ENCODE measurements around the gene CHD8. TPM values are rescaled to one million over a fixed set of nuclear protein-coding genes. Genes with fewer than 3 reads are reported as not detected.

Gene CHD8
- total RNA-seq, 2 experiments from 2014 or later, result 119 to 128 TPM

DNA sequence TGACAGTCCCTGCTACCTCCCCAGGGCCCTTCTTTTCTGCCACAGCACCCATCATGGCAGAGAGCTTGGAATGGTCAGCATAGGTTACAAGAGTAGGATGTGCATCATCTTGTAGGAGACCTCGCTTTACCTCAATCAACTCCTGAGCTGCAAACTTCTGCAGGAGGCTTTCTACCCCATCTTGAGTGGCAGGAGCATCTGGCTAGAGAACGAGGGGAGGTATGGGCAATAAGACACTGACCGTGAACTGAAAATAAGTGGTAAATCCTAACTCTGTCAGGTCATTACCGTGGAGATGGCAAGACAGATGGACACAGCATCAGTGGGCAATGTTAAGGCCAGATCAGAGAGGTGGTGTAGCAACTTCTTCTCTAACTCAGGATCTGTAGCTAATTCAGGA, 47.5 kb upstream of the CHD8 start:
- Mint-ChIP-seq H3K4me3 (no peak overlapping the region), H3K4me1 (ENCODE audit: low read depth) (peaks cover 52% of the 10 kb centered on the region), H3K27me3 (no peaks in the 10 kb centered on the region), H3K27ac (peak overlapping the region; percentile 36), H3K9me3 (no peaks in the 10 kb centered on the region), H3K36me3 (ENCODE audit: low read depth) (peaks cover 77% of the 10 kb centered on the region)
- Histone ChIP-seq H3K27me3 (ENCODE audit: control insufficient read depth in 1 of 2, insufficient read depth in 2 of 2, low read length in 2 of 2) (no peaks in the 10 kb centered on the region), H3K4me1 (ENCODE audit: insufficient read depth, low read length) (peaks cover 18% of the 10 kb centered on the region), H3K4me3 (ENCODE audit: low read length) (no peak overlapping the region), H3K9me3 (ENCODE audit: control insufficient read depth in 1 of 2, insufficient read depth in 1 of 2, low read length in 2 of 2) (no peaks in the 10 kb centered on the region), H3K36me3 (ENCODE audit: insufficient read depth, low read length) (peaks cover 58% of the 10 kb centered on the region), H3K27ac (ENCODE audit: low read depth in 1 of 2, low read length in 2 of 2) (no peak overlapping the region)
- no peak for DNase-seq
- POLR2A ChIA-PET, result interaction anchor here (0.6 to 1.0 kb wide), 2 partner anchors 26 to 1039 kb away, joined by 3 read pairs; partner anchors contain the start of genes RAB2B and TOX4
- intact Hi-C loops (cut with DNase I, micrococcal nuclease), result no loop called here
- no peak for ATAC-seq (ENCODE audit: poor library complexity)
- TF ChIP-seq, protein P1, sequence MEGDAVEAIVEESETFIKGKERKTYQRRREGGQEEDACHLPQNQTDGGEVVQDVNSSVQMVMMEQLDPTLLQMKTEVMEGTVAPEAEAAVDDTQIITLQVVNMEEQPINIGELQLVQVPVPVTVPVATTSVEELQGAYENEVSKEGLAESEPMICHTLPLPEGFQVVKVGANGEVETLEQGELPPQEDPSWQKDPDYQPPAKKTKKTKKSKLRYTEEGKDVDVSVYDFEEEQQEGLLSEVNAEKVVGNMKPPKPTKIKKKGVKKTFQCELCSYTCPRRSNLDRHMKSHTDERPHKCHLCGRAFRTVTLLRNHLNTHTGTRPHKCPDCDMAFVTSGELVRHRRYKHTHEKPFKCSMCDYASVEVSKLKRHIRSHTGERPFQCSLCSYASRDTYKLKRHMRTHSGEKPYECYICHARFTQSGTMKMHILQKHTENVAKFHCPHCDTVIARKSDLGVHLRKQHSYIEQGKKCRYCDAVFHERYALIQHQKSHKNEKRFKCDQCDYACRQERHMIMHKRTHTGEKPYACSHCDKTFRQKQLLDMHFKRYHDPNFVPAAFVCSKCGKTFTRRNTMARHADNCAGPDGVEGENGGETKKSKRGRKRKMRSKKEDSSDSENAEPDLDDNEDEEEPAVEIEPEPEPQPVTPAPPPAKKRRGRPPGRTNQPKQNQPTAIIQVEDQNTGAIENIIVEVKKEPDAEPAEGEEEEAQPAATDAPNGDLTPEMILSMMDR (IDR thresholded peaks at IDR 0.05), result no peak
- CTCF ChIA-PET, result no interaction called here

DNA sequence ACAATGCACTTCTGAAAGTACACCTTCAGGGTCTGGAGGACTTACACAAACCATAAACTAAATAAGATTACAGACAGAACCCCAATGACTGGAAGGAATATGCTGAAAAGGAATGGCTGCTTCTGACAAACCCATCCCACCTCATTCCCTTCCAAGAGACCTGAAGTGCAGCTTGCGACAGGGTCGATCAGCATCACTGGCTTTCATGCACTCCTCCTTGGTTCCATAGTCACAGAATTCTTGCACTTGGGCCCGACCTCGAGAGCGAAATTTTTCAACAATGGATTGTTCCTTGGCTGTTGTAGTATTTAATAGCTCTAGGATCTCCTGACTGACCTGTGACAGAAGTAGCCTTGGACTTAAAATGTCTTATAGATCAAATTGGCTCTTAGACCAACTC, 45.6 kb upstream of the CHD8 start:
- H3K9me3 Mint-ChIP-seq, result no peaks in the 10 kb centered on the region
- no peaks in the 10 kb centered on the region for H3K9me3 ChIP-seq (ENCODE audit: control insufficient read depth in 1 of 2, insufficient read depth in 1 of 2, low read length in 2 of 2)
- peaks cover 69% of the 10 kb centered on the region for H3K36me3 ChIP-seq (ENCODE audit: insufficient read depth, low read length)
- TF ChIP-seq, protein P1 (IDR thresholded peaks at IDR 0.05), result no peak
- H3K27ac Mint-ChIP-seq, result no peak overlapping the region
- ChIA-PET CTCF (interaction anchor here (0.7 to 1.3 kb wide), 2 partner anchors 46 to 1485 kb away, joined by 3 to 4 read pairs; partner anchors contain the start of gene CHD8), POLR2A (interaction anchor here (0.7 to 2.3 kb wide), 3 partner anchors 9 to 45 kb away, joined by 3 to 12 read pairs (median 6); partner anchors contain the start of genes CHD8 and METTL3)
- H3K36me3 Mint-ChIP-seq (ENCODE audit: low read depth), result peaks cover 81% of the 10 kb centered on the region
- H3K4me1 ChIP-seq (ENCODE audit: insufficient read depth, low read length), result peaks cover 11% of the 10 kb centered on the region
- H3K27me3 Mint-ChIP-seq, result no peaks in the 10 kb centered on the region
- peaks cover 40% of the 10 kb centered on the region for H3K4me1 Mint-ChIP-seq (ENCODE audit: low read depth)
- no peak overlapping the region for H3K27ac ChIP-seq (ENCODE audit: low read depth in 1 of 2, low read length in 2 of 2)
- intact Hi-C loops (cut with DNase I, micrococcal nuclease), result no loop called here
- ATAC-seq (ENCODE audit: poor library complexity), result no peak
- no peak overlapping the region for H3K4me3 Mint-ChIP-seq
- no peaks in the 10 kb centered on the region for H3K27me3 ChIP-seq (ENCODE audit: control insufficient read depth in 1 of 2, insufficient read depth in 2 of 2, low read length in 2 of 2)
- no peak for DNase-seq
- H3K4me3 ChIP-seq (ENCODE audit: low read length), result no peak overlapping the region

GRCh38 chr14:21498540-21499526, 42.9 kb upstream of the CHD8 start:
- no peaks in the 10 kb centered on the region for H3K27me3 ChIP-seq (ENCODE audit: control insufficient read depth in 1 of 2, insufficient read depth in 2 of 2, low read length in 2 of 2)
- ATAC-seq (ENCODE audit: poor library complexity) (peak; percentile 77), DNase-seq (peak in 5 of 14 experiments; percentile 14 to 81 (median 65))
- intact Hi-C loops (cut with DNase I, micrococcal nuclease), result loop anchor here (1.0 kb wide), 1 partner anchor 58 kb away; no protein-coding TSS in a partner anchor
- Mint-ChIP-seq H3K36me3 (ENCODE audit: low read depth) (peaks cover 91% of the 10 kb centered on the region), H3K4me1 (ENCODE audit: low read depth) (peaks cover 30% of the 10 kb centered on the region), H3K27ac (peak overlapping the region; percentile 73), H3K9me3 (no peaks in the 10 kb centered on the region), H3K4me3 (no peak overlapping the region), H3K27me3 (no peaks in the 10 kb centered on the region)
- no peak overlapping the region for H3K4me3 ChIP-seq (ENCODE audit: low read length)
- H3K36me3 ChIP-seq (ENCODE audit: insufficient read depth, low read length), result peaks cover 86% of the 10 kb centered on the region
- H3K27ac ChIP-seq (ENCODE audit: low read depth in 1 of 2, low read length in 2 of 2), result peak overlapping the region in 1 of 2 donors; percentile 4
- ChIA-PET POLR2A (interaction anchor here (0.9 to 2.5 kb wide), 8 partner anchors 9 to 62 kb away, joined by 3 to 24 read pairs (median 7); partner anchors contain the start of genes CHD8, METTL3, RAB2B and SALL2), CTCF (interaction anchor here (0.6 to 3.6 kb wide), 22 partner anchors 9 to 1471 kb away, joined by 3 to 31 read pairs (median 4); partner anchors contain the start of genes CHD8, METTL3, RAB2B and SALL2)
- H3K4me1 ChIP-seq (ENCODE audit: insufficient read depth, low read length), result peaks cover 7% of the 10 kb centered on the region
- TF ChIP-seq, protein P1 (IDR thresholded peaks at IDR 0.05), result peak; percentile 69
- no peaks in the 10 kb centered on the region for H3K9me3 ChIP-seq (ENCODE audit: control insufficient read depth in 1 of 2, insufficient read depth in 1 of 2, low read length in 2 of 2)

Data from CD4-positive, alpha-beta T cell (primary cell).